DND-41 (cell line): ENCODE data around the gene DENND2A.

Experiments
- ATAC-seq: fragments of 200-7000 bp; cut with Tn5 transposase; 3 replicates; pipeline ENCODE4 v1.9.1; 2021; ENCODE audit warnings: low read depth; ENCODE audit not compliant: insufficient read depth
- DNase-seq: peaks from one replicate; pipeline ENCODE4 v3.0.0-alpha.2; 2020
- H2AFZ ChIP-seq: 2 replicates; pipeline ENCODE4 v1.6.0; 2012; ENCODE audit warnings: low read depth, low read length
- H3K27ac ChIP-seq: 2 replicates; pipeline ENCODE4 v1.5.1; 2012; ENCODE audit warnings: low read length, inconsistent platforms
- H3K27me3 ChIP-seq: fragments of 200-600 bp; sonication (generic); 2 replicates; pipeline ENCODE4 v1.6.0; 2012; ENCODE audit warnings: low read length, mild to moderate bottlenecking, inconsistent platforms; ENCODE audit not compliant: insufficient read depth, poor library complexity
- H3K36me3 ChIP-seq: 2 replicates; pipeline ENCODE4 v1.5.1; 2012; ENCODE audit warnings: low read length, inconsistent platforms; ENCODE audit not compliant: insufficient read depth
- H3K4me1 ChIP-seq: 2 replicates; pipeline ENCODE4 v1.5.1; 2012; ENCODE audit warnings: mild to moderate bottlenecking, low read length; ENCODE audit not compliant: insufficient read depth
- H3K4me2 ChIP-seq: 2 replicates; pipeline ENCODE4 v1.6.0; 2012; ENCODE audit warnings: mild to moderate bottlenecking, moderate library complexity, low read length, inconsistent platforms; ENCODE audit not compliant: insufficient read depth
- H3K4me3 ChIP-seq, 2 experiments: fragments of 200-600 bp in 1 of 2; shearing (Covaris generic) in 1 of 2; 2 replicates each; pipeline ENCODE4 v1.5.1; 2012 to 2016; ENCODE audit warnings: inconsistent platforms in 2 of 2, low read length in 2 of 2, mild to moderate bottlenecking in 2 of 2, low read depth in 1 of 2, moderate library complexity in 1 of 2
- H3K79me2 ChIP-seq: 2 replicates; pipeline ENCODE4 v1.6.0; 2012; ENCODE audit warnings: low read length, inconsistent platforms; ENCODE audit not compliant: insufficient read depth
- H3K9ac ChIP-seq: 2 replicates; pipeline ENCODE4 v1.6.0; 2012; ENCODE audit warnings: low read depth, mild to moderate bottlenecking, inconsistent platforms, low read length, moderate library complexity
- H3K9me3 ChIP-seq: 2 replicates; pipeline ENCODE4 v1.5.1; 2012; ENCODE audit warnings: low read length, moderate library complexity, mild to moderate bottlenecking, inconsistent platforms; ENCODE audit not compliant: insufficient read depth, severe bottlenecking
- H4K20me1 ChIP-seq: 2 replicates; pipeline ENCODE4 v1.6.0; 2012; ENCODE audit warnings: low read length; ENCODE audit not compliant: insufficient read depth
- CTCF ChIP-seq: IDR thresholded peaks from 2 replicates; pipeline ENCODE4 v1.5.1; 2012; ENCODE audit warnings: borderline replicate concordance, low read length, moderate library complexity, mild to moderate bottlenecking; ENCODE audit not compliant: poor library complexity, severe bottlenecking; ENCODE audit errors: extremely low read depth
- EZH2 ChIP-seq: IDR thresholded peaks from 3 replicates; pipeline ENCODE4 v1.6.1; 2012; ENCODE audit warnings: borderline replicate concordance, low read depth, mild to moderate bottlenecking, moderate library complexity, low read length, inconsistent platforms; ENCODE audit not compliant: severe bottlenecking

The DENND2A gene

GRCh38 chr7:140586516-140586915 lies 54.1 kb downstream of the DENND2A start:
- Histone ChIP-seq H3K4me2 (no peak overlapping the region), H3K27me3 (peaks cover 5% of the 10 kb centered on the region), H3K4me3 (no peak overlapping the region), H2AFZ (no peak overlapping the region), H3K9ac (no peak overlapping the region), H3K4me1 (no peaks in the 10 kb centered on the region), H3K79me2 (no peaks in the 10 kb centered on the region), H3K36me3 (no peaks in the 10 kb centered on the region), H3K27ac (no peak overlapping the region), H3K9me3 (no peaks in the 10 kb centered on the region), H4K20me1 (no peaks in the 10 kb centered on the region; the same call in 1 of the 2 replicates)
- DNase-seq (no peak), ATAC-seq (no peak)
- TF ChIP-seq EZH2 (no peak), CTCF (no peak)

GRCh38 chr7:140585333-140585732 lies 55.3 kb downstream of the DENND2A start:
- TF ChIP-seq CTCF (no peak), EZH2 (no peak)
- Histone ChIP-seq H3K27ac (no peak overlapping the region), H2AFZ (no peak overlapping the region), H3K79me2 (no peaks in the 10 kb centered on the region), H3K9me3 (no peaks in the 10 kb centered on the region), H3K4me2 (no peak overlapping the region), H3K36me3 (no peaks in the 10 kb centered on the region), H4K20me1 (no peaks in the 10 kb centered on the region; the same call in 1 of the 2 replicates), H3K4me3 (no peak overlapping the region), H3K27me3 (peaks cover 5% of the 10 kb centered on the region), H3K9ac (no peak overlapping the region), H3K4me1 (no peaks in the 10 kb centered on the region)
- DNase-seq = no peak
- ATAC-seq = no peak

GRCh38 chr7:140584195-140584851 lies 56.3 kb downstream of the DENND2A start:
- no peaks in the 10 kb centered on the region for H3K9me3 ChIP-seq
- H3K27ac ChIP-seq = no peak overlapping the region
- no peak overlapping the region for H2AFZ ChIP-seq
- no peaks in the 10 kb centered on the region for H3K79me2 ChIP-seq
- H3K36me3 ChIP-seq = no peaks in the 10 kb centered on the region
- H3K27me3 ChIP-seq = peaks cover 5% of the 10 kb centered on the region
- no peak for TF ChIP-seq CTCF
- TF ChIP-seq EZH2 = no peak
- H3K9ac ChIP-seq = no peak overlapping the region
- no peak for ATAC-seq
- H3K4me3 ChIP-seq = no peak overlapping the region
- no peaks in the 10 kb centered on the region; the same call in 1 of the 2 replicates for H4K20me1 ChIP-seq
- no peak for DNase-seq
- H3K4me2 ChIP-seq = no peak overlapping the region
- H3K4me1 ChIP-seq = no peaks in the 10 kb centered on the region

GRCh38 chr7:140581411-140581810 lies 59.2 kb downstream of the DENND2A start:
- TF ChIP-seq EZH2 = no peak
- TF ChIP-seq CTCF = no peak
- no peak overlapping the region for H3K4me2 ChIP-seq
- H3K27me3 ChIP-seq = peaks cover 3% of the 10 kb centered on the region
- no peak overlapping the region for H3K4me3 ChIP-seq
- H3K36me3 ChIP-seq = no peaks in the 10 kb centered on the region
- H3K9ac ChIP-seq = no peak overlapping the region
- no peaks in the 10 kb centered on the region for H3K9me3 ChIP-seq
- H4K20me1 ChIP-seq = no peaks in the 10 kb centered on the region; the same call in 1 of the 2 replicates
- DNase-seq = no peak
- H3K4me1 ChIP-seq = no peaks in the 10 kb centered on the region
- no peak overlapping the region for H2AFZ ChIP-seq
- no peak for ATAC-seq
- no peaks in the 10 kb centered on the region for H3K79me2 ChIP-seq
- no peak overlapping the region for H3K27ac ChIP-seq
